BLaER1 (cell line): ENCODE measurements around the gene ITGA3.

Source experiments
- H3K27ac ChIP-seq: shearing (Covaris generic); formaldehyde crosslinking; 2 replicates; pipeline ENCODE4 v1.8.1; 2022
- H3K27me3 ChIP-seq: shearing (Covaris generic); formaldehyde crosslinking; 2 replicates; pipeline ENCODE4 v1.8.1; 2022
- H3K36me3 ChIP-seq: shearing (Covaris generic); formaldehyde crosslinking; 2 replicates; pipeline ENCODE4 v1.8.1; 2022
- H3K4me1 ChIP-seq: shearing (Covaris generic); formaldehyde crosslinking; 2 replicates; pipeline ENCODE4 v1.8.1; 2022
- H3K4me2 ChIP-seq: shearing (Covaris generic); formaldehyde crosslinking; 2 replicates; pipeline ENCODE4 v1.8.1; 2022
- H3K4me3 ChIP-seq: shearing (Covaris generic); formaldehyde crosslinking; 2 replicates; pipeline ENCODE4 v1.8.1; 2022
- H3K9ac ChIP-seq: shearing (Covaris generic); formaldehyde crosslinking; 2 replicates; pipeline ENCODE4 v1.8.1; 2022
- H3K9me3 ChIP-seq: shearing (Covaris generic); formaldehyde crosslinking; 2 replicates; pipeline ENCODE4 v1.8.1; 2022
- H4K20me1 ChIP-seq: shearing (Covaris generic); formaldehyde crosslinking; 2 replicates; pipeline ENCODE4 v1.8.1; 2022
- Cebpa-rat ChIP-seq: shearing (Covaris generic); IDR thresholded peaks from 2 replicates; pipeline ENCODE4 v1.8.1; 2022

The ITGA3 gene

GRCh38 chr17:50090071-50090470 lies 34.2 kb downstream of the ITGA3 start:
- Histone ChIP-seq H3K4me2 (no peak overlapping the region), H3K4me1 (peaks cover 4% of the 10 kb centered on the region), H4K20me1 (no peaks in the 10 kb centered on the region), H3K9me3 (no peaks in the 10 kb centered on the region), H3K27me3 (no peaks in the 10 kb centered on the region), H3K36me3 (no peaks in the 10 kb centered on the region), H3K27ac (no peak overlapping the region), H3K9ac (no peak overlapping the region), H3K4me3 (no peak overlapping the region)
- no peak for TF ChIP-seq Cebpa-rat

DNA sequence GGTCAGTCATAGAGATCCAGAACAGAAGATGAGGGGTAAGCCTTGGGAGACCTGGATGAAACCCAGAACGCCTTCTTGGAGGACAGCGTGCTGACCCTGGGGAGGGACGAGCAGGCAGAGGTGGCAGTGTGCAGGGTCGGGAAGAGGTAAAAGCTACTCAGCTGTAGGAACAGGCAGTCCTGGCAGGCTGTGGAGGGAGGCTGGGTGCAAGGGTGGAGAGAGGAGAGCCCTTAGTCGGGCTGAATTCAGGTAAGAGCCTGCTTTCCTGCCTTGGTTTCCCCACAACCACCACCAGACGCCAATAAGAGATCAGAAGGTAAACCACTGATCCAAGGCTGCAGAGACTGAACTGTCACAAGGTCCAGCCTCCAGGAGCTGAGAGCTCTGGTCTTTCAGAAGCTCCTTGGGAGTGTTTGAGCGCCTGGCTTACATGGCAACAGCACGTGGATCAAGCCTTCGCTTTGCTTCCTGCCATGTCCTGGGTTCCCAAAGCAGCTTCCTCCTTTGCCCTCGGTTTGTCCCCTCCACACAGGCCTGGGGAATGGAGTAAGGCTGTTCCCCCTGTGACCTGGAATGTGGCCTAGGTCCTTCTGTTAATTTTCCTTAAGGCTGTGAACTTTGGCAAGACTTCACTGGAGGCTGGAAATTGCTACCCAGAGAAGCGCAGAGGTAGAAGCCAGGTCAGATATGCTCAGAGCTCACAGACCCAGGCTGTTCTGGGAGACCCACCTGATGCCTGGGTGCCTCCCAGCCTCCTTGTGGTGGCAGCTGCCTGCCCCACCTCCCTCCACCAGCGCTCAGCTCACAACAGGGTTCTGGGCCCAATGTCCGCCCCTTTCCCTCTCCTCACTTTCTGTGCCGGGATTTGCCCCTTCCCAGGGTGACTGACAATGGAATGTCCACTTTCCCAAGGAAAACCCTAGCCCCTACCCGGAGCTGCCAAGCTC lies 35.3 kb downstream of the ITGA3 start:
- H3K4me1 ChIP-seq: peaks cover 11% of the 10 kb centered on the region
- H3K9ac ChIP-seq: no peak overlapping the region
- no peak for TF ChIP-seq Cebpa-rat

GRCh38 chr17:50091918-50092285 lies 36.0 kb downstream of the ITGA3 start:
- Histone ChIP-seq H3K4me2 (no peak overlapping the region), H3K4me1 (peaks cover 17% of the 10 kb centered on the region), H3K36me3 (no peaks in the 10 kb centered on the region), H3K4me3 (no peak overlapping the region), H3K9me3 (no peaks in the 10 kb centered on the region), H4K20me1 (peaks cover 7% of the 10 kb centered on the region), H3K27ac (no peak overlapping the region), H3K9ac (no peak overlapping the region), H3K27me3 (no peaks in the 10 kb centered on the region)
- no peak for TF ChIP-seq Cebpa-rat

More for the DNA sequence above, 35.3 kb downstream of the ITGA3 start:
- peaks cover 6% of the 10 kb centered on the region for H4K20me1 ChIP-seq
- H3K4me3 ChIP-seq: no peak overlapping the region
- no peak overlapping the region for H3K27ac ChIP-seq
- H3K9me3 ChIP-seq: no peaks in the 10 kb centered on the region
- no peak overlapping the region for H3K4me2 ChIP-seq
- no peaks in the 10 kb centered on the region for H3K27me3 ChIP-seq
- no peaks in the 10 kb centered on the region for H3K36me3 ChIP-seq

GRCh38 chr17:50093246-50093645 lies 37.3 kb downstream of the ITGA3 start:
- Histone ChIP-seq H3K4me1 (peaks cover 17% of the 10 kb centered on the region), H3K36me3 (peaks cover 12% of the 10 kb centered on the region), H3K9me3 (no peaks in the 10 kb centered on the region), H3K27me3 (no peaks in the 10 kb centered on the region), H3K9ac (no peak overlapping the region), H4K20me1 (peaks cover 7% of the 10 kb centered on the region), H3K27ac (no peak overlapping the region), H3K4me2 (no peak overlapping the region), H3K4me3 (no peak overlapping the region)
- no peak for TF ChIP-seq Cebpa-rat

GRCh38 chr17:50093807-50094206 lies 37.9 kb downstream of the ITGA3 start:
- no peak overlapping the region for H3K4me3 ChIP-seq
- peak overlapping the region; percentile 99; the same call in 1 of the 2 replicates for H3K4me2 ChIP-seq
- H3K4me1 ChIP-seq: peaks cover 17% of the 10 kb centered on the region
- no peaks in the 10 kb centered on the region for H3K27me3 ChIP-seq
- H3K9me3 ChIP-seq: no peaks in the 10 kb centered on the region
- peaks cover 7% of the 10 kb centered on the region for H4K20me1 ChIP-seq
- H3K27ac ChIP-seq: no peak overlapping the region
- H3K36me3 ChIP-seq: peaks cover 17% of the 10 kb centered on the region
- no peak for TF ChIP-seq Cebpa-rat
- no peak overlapping the region for H3K9ac ChIP-seq

DNA sequence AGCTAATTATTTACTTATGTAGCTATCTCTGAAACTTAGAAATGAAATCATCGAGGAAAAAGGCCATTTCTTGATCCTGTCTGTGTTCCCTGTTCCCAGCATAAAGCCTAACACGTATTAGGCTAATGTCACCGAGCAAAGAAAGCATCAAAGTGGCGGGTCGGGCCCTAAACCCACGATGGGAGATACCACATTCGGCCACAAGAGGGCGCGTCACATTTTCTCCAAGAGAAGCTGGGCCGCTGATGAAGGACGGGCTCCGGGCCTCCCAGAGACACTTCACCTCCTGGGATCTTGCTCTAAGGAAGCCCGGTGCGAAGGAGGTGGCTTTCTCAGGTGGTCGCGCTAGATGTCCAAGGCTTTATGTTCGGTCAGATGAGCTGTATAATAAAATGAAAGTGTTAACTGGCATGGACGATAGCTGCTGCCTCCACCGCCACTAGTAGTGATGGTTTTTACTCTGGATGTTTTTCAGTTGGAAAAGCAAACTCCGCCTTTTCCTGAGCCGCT lies 38.4 kb downstream of the ITGA3 start:
- H3K4me1 ChIP-seq: peaks cover 17% of the 10 kb centered on the region
- H3K4me3 ChIP-seq: peak overlapping the region; percentile 79
- no peak for TF ChIP-seq Cebpa-rat
- no peak overlapping the region for H3K27ac ChIP-seq
- peaks cover 7% of the 10 kb centered on the region for H4K20me1 ChIP-seq
- H3K9me3 ChIP-seq: no peaks in the 10 kb centered on the region
- H3K36me3 ChIP-seq: peaks cover 22% of the 10 kb centered on the region
- peak overlapping the region; percentile 65; the same call in 1 of the 2 replicates for H3K9ac ChIP-seq
- H3K27me3 ChIP-seq: no peaks in the 10 kb centered on the region
- H3K4me2 ChIP-seq: peak overlapping the region; percentile 99

DNA sequence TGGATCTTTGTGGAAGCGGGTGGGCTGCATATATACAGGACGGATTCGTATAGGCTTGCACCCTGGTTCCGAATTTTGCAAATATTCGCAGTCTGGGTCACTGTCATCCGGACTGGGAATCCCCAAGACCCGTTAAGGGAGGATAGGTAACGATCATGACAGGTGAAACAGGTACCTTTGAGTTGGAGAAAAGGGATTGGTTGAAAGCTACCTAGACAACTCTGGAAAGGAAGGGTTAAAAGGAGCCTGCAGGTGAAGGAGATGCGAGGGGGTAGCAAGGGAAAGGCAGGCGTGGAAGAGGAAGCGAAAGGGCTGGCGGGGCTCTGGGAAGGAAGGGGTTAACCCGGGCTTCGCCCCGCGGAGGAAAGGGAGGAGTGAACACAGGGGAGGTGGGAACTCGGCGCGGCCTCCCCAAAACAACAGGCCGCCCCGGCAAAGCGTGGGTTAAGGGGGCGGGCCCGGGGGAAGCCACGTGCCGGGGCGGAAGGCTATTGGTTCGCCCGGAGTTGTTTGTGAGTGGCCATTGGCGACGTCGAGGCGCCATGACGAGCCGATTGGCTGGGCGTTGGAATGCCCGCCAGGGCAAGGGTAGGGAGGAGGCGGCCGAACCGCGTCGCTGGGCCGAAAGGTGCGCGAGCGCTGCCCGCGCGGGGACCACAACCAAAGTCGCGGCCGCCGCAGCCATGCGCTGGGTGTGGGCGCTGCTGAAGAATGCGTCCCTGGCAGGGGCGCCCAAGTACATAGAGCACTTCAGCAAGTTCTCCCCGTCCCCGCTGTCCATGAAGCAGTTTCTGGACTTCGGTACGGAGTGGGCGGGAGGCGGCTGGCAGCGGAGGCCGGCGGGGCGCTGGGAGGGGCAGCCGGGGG lies 39.1 kb downstream of the ITGA3 start, which contains the start of gene PDK2:
TSS of gene PDK2 (plus strand) at position 599 of the 867 bp plus-strand sequence. CDS start at position 684, 85 bp downstream.
- H3K4me2 ChIP-seq: peak within 1 kb of the TSS; percentile 99
- H3K4me1 ChIP-seq: peaks cover 17% of the 10 kb centered on the region
- no peaks in the 10 kb centered on the region for H3K27me3 ChIP-seq
- peaks cover 27% of the 10 kb centered on the region for H3K36me3 ChIP-seq
- TF ChIP-seq Cebpa-rat: no peak
- H3K9ac ChIP-seq: peak within 1 kb of the TSS; percentile 78
- H3K9me3 ChIP-seq: no peaks in the 10 kb centered on the region
- peak within 1 kb of the TSS; percentile 79 for H3K4me3 ChIP-seq
- peaks cover 7% of the 10 kb centered on the region for H4K20me1 ChIP-seq
- peak within 1 kb of the TSS; percentile 78 for H3K27ac ChIP-seq

GRCh38 chr17:50095626-50096037 lies 39.7 kb downstream of the ITGA3 start:
- H4K20me1 ChIP-seq: peaks cover 7% of the 10 kb centered on the region
- peaks cover 33% of the 10 kb centered on the region for H3K36me3 ChIP-seq
- peak overlapping the region; percentile 79 for H3K4me3 ChIP-seq
- H3K9me3 ChIP-seq: no peaks in the 10 kb centered on the region
- H3K9ac ChIP-seq: peak overlapping the region; percentile 78
- H3K27ac ChIP-seq: peak overlapping the region; percentile 78
- H3K27me3 ChIP-seq: no peaks in the 10 kb centered on the region
- H3K4me2 ChIP-seq: peak overlapping the region; percentile 99
- TF ChIP-seq Cebpa-rat: no peak
- H3K4me1 ChIP-seq: peaks cover 17% of the 10 kb centered on the region

- Histone ChIP-seq H3K27me3 (no peaks in the 10 kb centered on the region), H3K4me3 (peak overlapping the region; percentile 79), H3K27ac (peak overlapping the region; percentile 78), H3K9me3 (no peaks in the 10 kb centered on the region), H4K20me1 (peaks cover 7% of the 10 kb centered on the region), H3K36me3 (peaks cover 37% of the 10 kb centered on the region), H3K4me2 (peak overlapping the region; percentile 99), H3K4me1 (peaks cover 17% of the 10 kb centered on the region), H3K9ac (peak overlapping the region; percentile 78)
- no peak for TF ChIP-seq Cebpa-rat
Observed at GRCh38 chr17:50096092-50096491, 40.2 kb downstream of the ITGA3 start.
